Naive thymus-derived CD4-positive, alpha-beta T cell (primary cell): Measurements from ENCODE around the gene SLC37A1. TPM values are rescaled to one million over a fixed set of nuclear protein-coding genes. Genes with fewer than 3 reads are reported as not detected.

Experiments
- ATAC-seq: fragments of 150-1000 bp; cut with Tn5 transposase; 2 replicates; pipeline ENCODE4 v1.10.0; 2021; ENCODE audit warnings: mild to moderate bottlenecking, moderate library complexity
- CTCF ChIA-PET: fragments of 350-600 bp; sonication (Branson Sonifier 250); formaldehyde crosslinking; loops from one replicate; lab custom pipeline; 2021; ENCODE audit warnings: antibody characterized with exemption; lab: Charles Lee
- POLR2A ChIA-PET: fragments of 350-600 bp; sonication (Branson Sonifier 250); formaldehyde crosslinking; loops from one replicate; lab custom pipeline; 2021; ENCODE audit warnings: antibody characterized with exemption, inconsistent platforms; lab: Charles Lee
- DNase-seq, 9 donors: peaks; one replicate each; pipeline versions ENCODE4 v3.0.0 to v3.0.0-alpha.2; 2020 to 2022; ENCODE audit warnings: mixed read lengths in 1 of 9
- H3K27ac ChIP-seq: one replicate; pipeline ENCODE4 v1.7.0; 2013; ENCODE audit warnings: mild to moderate bottlenecking, low read depth, low read length, moderate library complexity
- H3K27me3 ChIP-seq, 2 donors: one replicate each; pipeline ENCODE4 v1.7.0; 2013; ENCODE audit warnings: low read length in 2 of 2, mild to moderate bottlenecking in 2 of 2, moderate library complexity in 2 of 2; ENCODE audit not compliant: control insufficient read depth in 2 of 2, insufficient read depth in 2 of 2
- H3K36me3 ChIP-seq, 3 experiments: 1 replicate in 2 of 3; 2 replicates in 1 of 3; pipeline ENCODE4 v1.7.0; 2013; ENCODE audit warnings: low read length in 3 of 3, mild to moderate bottlenecking in 3 of 3, moderate library complexity in 1 of 3; ENCODE audit not compliant: insufficient read depth in 3 of 3, control insufficient read depth in 2 of 3
- H3K4me1 ChIP-seq, 2 donors: one replicate each; pipeline ENCODE4 v1.7.0; 2013; ENCODE audit warnings: low read length in 2 of 2, mild to moderate bottlenecking in 2 of 2, moderate library complexity in 1 of 2; ENCODE audit not compliant: control insufficient read depth in 2 of 2, insufficient read depth in 2 of 2
- H3K4me3 ChIP-seq: 2 replicates; pipeline ENCODE4 v1.7.0; 2013; ENCODE audit warnings: mild to moderate bottlenecking, low read length
- H3K9me3 ChIP-seq, 3 experiments: 1 replicate in 2 of 3; 2 replicates in 1 of 3; pipeline ENCODE4 v1.7.0; 2013; ENCODE audit warnings: low read length in 3 of 3; ENCODE audit not compliant: control insufficient read depth in 2 of 3
- H3K27ac Mint-ChIP-seq, 9 donors: one replicate each; pipeline ENCODE4 v1.8.0; 2020 to 2022; ENCODE audit warnings: mixed read lengths in 9 of 9, mild to moderate bottlenecking in 8 of 9, moderate library complexity in 5 of 9, inconsistent platforms in 2 of 9
- H3K27me3 Mint-ChIP-seq, 5 donors: one replicate each; pipeline ENCODE4 v1.8.0; 2021 to 2022; ENCODE audit warnings: mixed read lengths in 5 of 5, mild to moderate bottlenecking in 1 of 5
- H3K36me3 Mint-ChIP-seq, 5 donors: one replicate each; pipeline ENCODE4 v1.8.0; 2020 to 2022; ENCODE audit warnings: mixed read lengths in 5 of 5, mild to moderate bottlenecking in 3 of 5, inconsistent platforms in 1 of 5
- H3K4me1 Mint-ChIP-seq, 7 donors: one replicate each; pipeline ENCODE4 v1.8.0; 2020 to 2022; ENCODE audit warnings: mixed read lengths in 7 of 7, mild to moderate bottlenecking in 3 of 7, inconsistent platforms in 1 of 7
- H3K4me3 Mint-ChIP-seq, 10 donors: one replicate each; pipeline ENCODE4 v1.8.0; 2020 to 2022; ENCODE audit warnings: mild to moderate bottlenecking in 10 of 10, mixed read lengths in 10 of 10, moderate library complexity in 6 of 10, inconsistent platforms in 2 of 10
- H3K9me3 Mint-ChIP-seq, 11 donors: one replicate each; pipeline ENCODE4 v1.8.0; 2020 to 2022; ENCODE audit warnings: mixed read lengths in 11 of 11, mild to moderate bottlenecking in 4 of 11, inconsistent platforms in 1 of 11, moderate library complexity in 1 of 11
- intact Hi-C, 2 donors: fragments of 100-400 bp; cut with micrococcal nuclease; formaldehyde crosslinking; loops; one replicate each; pipeline ENCODE4 v1.15.1; 2023
- polyA plus RNA-seq, 2 donors: library from polyadenylated mRNA; unstranded; fragments of 300-500 nt; fragmentation: Illumina TruSeq; gene quantifications; one replicate each; pipeline ENCODE4 v1.2.3, GENCODE V29; 2021
- total RNA-seq, 6 experiments: library from RNA in 5 of 6; stranded (reverse) in 5 of 6; gene quantifications; 1 replicate in 5 of 6; 2 replicates in 1 of 6; pipeline ENCODE4 v1.2.3 and lab custom pipeline; 2021 to 2026

SLC37A1 gene
- total and polyA plus RNA-seq, 7 experiments from 2014 or later = 4.4 to 23.2 (median 15.8) TPM

DNA sequence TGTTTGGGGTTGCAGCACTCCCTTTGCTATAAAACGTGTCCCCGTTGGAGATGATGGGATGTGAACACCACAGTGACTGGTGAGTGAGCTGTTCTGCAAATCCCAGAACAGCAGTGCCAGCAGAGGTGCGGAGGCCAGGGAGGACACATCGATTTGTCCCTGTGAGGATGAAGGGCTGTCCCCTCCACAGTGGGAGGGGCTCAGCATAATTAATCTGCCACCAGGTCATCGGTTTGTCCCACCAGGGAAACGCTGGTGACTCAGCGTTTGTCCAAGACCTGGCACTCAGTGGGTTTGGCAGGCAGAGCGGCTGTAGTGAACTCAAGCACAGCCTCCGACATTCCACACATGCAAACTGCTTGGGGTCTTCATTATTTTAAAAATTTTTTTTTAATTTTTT is 117.0 kb downstream of the SLC37A1 start:
- H3K9me3 Mint-ChIP-seq = no peaks in the 10 kb centered on the region
- peak overlapping the region in 1 of 9 donors; percentile 14 for H3K27ac Mint-ChIP-seq
- DNase-seq = no peak
- Histone ChIP-seq H3K4me1 (peaks cover 0 to 11% of the 10 kb centered on the region in 2 donors), H3K36me3 (no peaks in the 10 kb centered on the region), H3K4me3 (no peak overlapping the region), H3K27ac (no peak overlapping the region), H3K9me3 (no peaks in the 10 kb centered on the region), H3K27me3 (no peaks in the 10 kb centered on the region)
- H3K27me3 Mint-ChIP-seq = peaks cover 0 to 4% (median 0%) of the 10 kb centered on the region in 5 donors
- no peak for ATAC-seq
- ChIA-PET POLR2A (interaction anchor here (0.6 kb wide), 1 partner anchor 29 kb away, joined by 3 read pairs; no protein-coding TSS in a partner anchor), CTCF (interaction anchor here (0.5 kb wide), 1 partner anchor 239 kb away, joined by 3 read pairs; no protein-coding TSS in a partner anchor)
- H3K4me3 Mint-ChIP-seq = no peak overlapping the region
- intact Hi-C loops = no loop called here
- H3K36me3 Mint-ChIP-seq = no peaks in the 10 kb centered on the region
- H3K4me1 Mint-ChIP-seq = peaks cover 0 to 8% (median 0%) of the 10 kb centered on the region in 7 donors

Other genes starting within 250 kb of the SLC37A1 start
- not detected for gene TFF3, start 198.4 kb upstream of the SLC37A1 start, total RNA-seq
- gene TFF3, start 198.4 kb upstream of the SLC37A1 start, polyA plus RNA-seq = not detected
- not detected for gene TFF2, start 162.9 kb upstream of the SLC37A1 start, total RNA-seq
- gene TFF2, start 162.9 kb upstream of the SLC37A1 start, polyA plus RNA-seq = not detected
- not detected for gene TFF1, start 147.3 kb upstream of the SLC37A1 start, total RNA-seq
- gene TFF1, start 147.3 kb upstream of the SLC37A1 start, polyA plus RNA-seq = not detected
- 1 to 10 TPM in 4 of 5 experiments, under 1 TPM in 1; 0.88 to 7.6 (median 1.5) TPM for gene TMPRSS3, start 117.8 kb upstream of the SLC37A1 start, total RNA-seq
- gene TMPRSS3, start 117.8 kb upstream of the SLC37A1 start, polyA plus RNA-seq = 1 to 10 TPM in 1 of 2 donors, under 1 TPM in 1; 0.11 to 2.9 TPM
- 100 to 1,000 TPM in 1 of 5 experiments, 10 to 100 TPM in 4; 41.9 to 101 (median 91.7) TPM for gene UBASH3A, start 110.0 kb upstream of the SLC37A1 start, total RNA-seq
- gene UBASH3A, start 110.0 kb upstream of the SLC37A1 start, polyA plus RNA-seq = 10 to 100 TPM; 57.1 to 99.3 TPM
- gene RSPH1, start 17.6 kb upstream of the SLC37A1 start, total RNA-seq = under 1 TPM in 2 of 5 experiments, not detected in 3; 0.27 to 0.40 TPM
- gene RSPH1, start 17.6 kb upstream of the SLC37A1 start, polyA plus RNA-seq = not detected
- gene PDE9A, start 139.8 kb downstream of the SLC37A1 start, total RNA-seq = 10 to 100 TPM; 14.1 to 18.4 (median 15.1) TPM
- 1 to 10 TPM; 5.9 to 7.9 TPM for gene PDE9A, start 139.8 kb downstream of the SLC37A1 start, polyA plus RNA-seq